ENCODE measurements around the gene ZNF212.

GRCh38 chr7:149289856-149290255, 50.4 kb downstream of the ZNF212 start:
- TF ChIP-seq, protein P1, sequence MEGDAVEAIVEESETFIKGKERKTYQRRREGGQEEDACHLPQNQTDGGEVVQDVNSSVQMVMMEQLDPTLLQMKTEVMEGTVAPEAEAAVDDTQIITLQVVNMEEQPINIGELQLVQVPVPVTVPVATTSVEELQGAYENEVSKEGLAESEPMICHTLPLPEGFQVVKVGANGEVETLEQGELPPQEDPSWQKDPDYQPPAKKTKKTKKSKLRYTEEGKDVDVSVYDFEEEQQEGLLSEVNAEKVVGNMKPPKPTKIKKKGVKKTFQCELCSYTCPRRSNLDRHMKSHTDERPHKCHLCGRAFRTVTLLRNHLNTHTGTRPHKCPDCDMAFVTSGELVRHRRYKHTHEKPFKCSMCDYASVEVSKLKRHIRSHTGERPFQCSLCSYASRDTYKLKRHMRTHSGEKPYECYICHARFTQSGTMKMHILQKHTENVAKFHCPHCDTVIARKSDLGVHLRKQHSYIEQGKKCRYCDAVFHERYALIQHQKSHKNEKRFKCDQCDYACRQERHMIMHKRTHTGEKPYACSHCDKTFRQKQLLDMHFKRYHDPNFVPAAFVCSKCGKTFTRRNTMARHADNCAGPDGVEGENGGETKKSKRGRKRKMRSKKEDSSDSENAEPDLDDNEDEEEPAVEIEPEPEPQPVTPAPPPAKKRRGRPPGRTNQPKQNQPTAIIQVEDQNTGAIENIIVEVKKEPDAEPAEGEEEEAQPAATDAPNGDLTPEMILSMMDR (IDR thresholded peaks at IDR 0.05) = no peak
- no peak for TF ChIP-seq POLR2AphosphoS5 (IDR thresholded peaks at IDR 0.05)
- TF ChIP-seq POLR2A (IDR thresholded peaks at IDR 0.05) = no peak

All from breast epithelium (tissue), 3 donors.